NT2/D1 (cell line): ENCODE results near the gene ORAI2.
"Not testable (repeated sequence)": the region's sequence is repeated elsewhere in the genome, so short reads cannot be mapped to it uniquely, and the experiment has no call there.

Experiments used
- SUZ12 ChIP-seq: IDR thresholded peaks from 2 replicates; pipeline ENCODE4 v1.6.1; 2011; ENCODE audit not compliant: insufficient read length, insufficient read depth; ENCODE audit errors: extremely low read depth
- YY1 ChIP-seq: IDR thresholded peaks from 2 replicates; pipeline ENCODE4 v1.6.1; 2011; ENCODE audit not compliant: insufficient read length, insufficient read depth
- ZNF274 ChIP-seq: IDR thresholded peaks from 2 replicates; pipeline ENCODE4 v1.6.1; 2011; ENCODE audit warnings: mild to moderate bottlenecking, low read depth, low read length

DNA sequence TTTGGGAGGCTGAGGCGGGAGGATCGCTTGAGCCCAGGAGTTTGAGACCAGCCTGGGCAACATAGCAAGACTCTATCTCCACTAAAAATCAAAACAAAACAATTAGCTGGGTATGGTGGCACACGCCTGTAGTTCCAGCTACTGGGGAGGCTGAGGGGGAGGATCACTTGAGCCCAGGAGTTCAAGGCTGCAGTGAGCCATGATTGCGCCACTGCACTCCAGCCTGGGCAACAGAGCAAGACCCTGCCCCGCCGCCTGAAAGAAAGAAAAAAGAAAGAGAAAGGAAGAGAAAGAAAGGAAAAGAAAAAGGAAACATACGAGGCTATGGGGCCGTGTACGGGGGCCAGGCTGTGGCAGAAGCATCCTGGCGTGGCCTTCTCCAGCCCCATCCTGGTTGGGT is 21.6 kb downstream of the ORAI2 start:
- TF ChIP-seq ZNF274, YY1, SUZ12: not testable (repeated sequence)
